Epithelial cell of prostate (primary cell): ENCODE results near the gene SYT1.
"Not testable (repeated sequence)": the region's sequence is repeated elsewhere in the genome, so short reads cannot be mapped to it uniquely, and the experiment has no call there.

Experiments used
- DNase-seq: peaks from one replicate; pipeline ENCODE4 v3.0.0-alpha.2; 2011; ENCODE audit warnings: low read depth, low spot score
- H3K27ac ChIP-seq: fragments of 450-650 bp; 2 replicates; pipeline ENCODE4 v1.5.1; 2017; ENCODE audit warnings: mild to moderate bottlenecking

The SYT1 gene

DNA sequence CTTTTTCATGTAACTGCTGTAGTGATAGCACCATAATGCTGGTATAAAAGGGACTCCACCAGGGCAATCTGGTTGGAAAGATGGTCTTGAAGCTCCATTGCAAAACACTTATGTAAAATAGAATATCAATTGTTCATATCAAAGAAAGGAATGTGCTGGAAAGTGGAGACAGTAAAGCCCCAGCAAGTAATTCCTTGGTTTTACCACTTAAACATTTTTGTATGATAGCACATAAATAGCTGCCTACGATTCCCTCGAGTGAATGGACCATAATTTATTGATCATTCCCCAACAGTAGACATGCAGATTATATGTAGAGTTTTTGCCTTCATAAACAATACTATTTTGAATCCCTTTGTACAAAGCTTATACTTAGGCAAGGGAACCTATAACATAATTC lies 550.7 kb downstream of the SYT1 start:
- peak overlapping the region; percentile 56 for H3K27ac ChIP-seq
- no peak for DNase-seq

DNA sequence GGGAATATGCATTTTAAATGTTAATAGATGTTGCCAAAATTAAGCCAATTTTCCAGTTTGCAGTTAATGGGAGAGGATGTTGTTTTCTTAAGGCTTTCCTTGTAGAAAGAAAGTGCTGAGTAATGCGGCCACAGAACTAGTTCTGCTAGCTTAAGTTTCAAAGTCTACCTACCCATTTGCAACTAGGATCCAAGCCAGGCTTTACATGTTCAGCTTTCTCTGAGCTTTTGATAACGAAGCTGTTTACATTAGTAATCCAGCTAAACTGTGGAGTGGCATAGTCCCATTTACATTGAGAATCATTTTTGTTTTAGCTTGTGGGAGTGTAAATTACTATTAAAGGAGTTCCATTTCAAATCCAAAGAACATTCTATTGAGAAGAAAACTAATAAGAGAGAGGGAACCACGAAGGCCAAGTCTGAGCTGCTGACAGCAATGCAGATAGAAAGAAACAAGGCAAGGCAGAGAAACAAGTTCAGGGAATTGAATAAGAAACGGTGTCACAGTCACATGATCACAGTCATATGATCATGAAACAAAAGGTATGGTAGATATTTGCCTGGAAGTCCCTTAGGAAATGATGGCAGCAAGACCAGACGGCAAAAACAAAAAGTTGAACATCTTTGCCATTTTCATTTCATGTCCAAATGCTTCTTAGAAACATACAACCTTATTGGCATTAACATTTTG lies 551.3 kb downstream of the SYT1 start:
- peak overlapping the region; percentile 56 for H3K27ac ChIP-seq
- peak; percentile 55 for DNase-seq

DNA sequence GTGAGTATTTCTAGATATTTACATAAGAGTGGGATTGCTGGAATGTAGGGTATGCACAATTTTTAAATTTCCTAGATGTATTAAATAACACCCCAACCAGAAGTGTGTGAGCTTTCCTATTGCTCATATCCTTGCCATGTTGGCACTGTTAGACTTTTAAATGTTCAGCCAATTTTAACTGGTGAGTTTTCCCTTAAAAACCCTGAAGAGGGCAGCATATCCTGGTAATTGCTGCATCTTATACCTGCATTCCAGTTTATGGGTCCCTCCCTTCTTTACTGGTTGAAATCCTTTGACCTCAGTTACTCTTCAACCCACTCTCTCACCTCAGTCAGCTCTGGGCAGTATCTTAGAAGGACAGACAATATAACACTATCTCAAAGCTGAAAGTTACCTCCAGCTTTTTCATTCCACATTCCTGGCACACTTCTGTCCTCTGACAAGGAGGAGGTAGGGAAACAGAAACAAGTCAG lies 555.6 kb downstream of the SYT1 start:
- no peak for DNase-seq
- H3K27ac ChIP-seq: peak overlapping the region; percentile 38

DNA sequence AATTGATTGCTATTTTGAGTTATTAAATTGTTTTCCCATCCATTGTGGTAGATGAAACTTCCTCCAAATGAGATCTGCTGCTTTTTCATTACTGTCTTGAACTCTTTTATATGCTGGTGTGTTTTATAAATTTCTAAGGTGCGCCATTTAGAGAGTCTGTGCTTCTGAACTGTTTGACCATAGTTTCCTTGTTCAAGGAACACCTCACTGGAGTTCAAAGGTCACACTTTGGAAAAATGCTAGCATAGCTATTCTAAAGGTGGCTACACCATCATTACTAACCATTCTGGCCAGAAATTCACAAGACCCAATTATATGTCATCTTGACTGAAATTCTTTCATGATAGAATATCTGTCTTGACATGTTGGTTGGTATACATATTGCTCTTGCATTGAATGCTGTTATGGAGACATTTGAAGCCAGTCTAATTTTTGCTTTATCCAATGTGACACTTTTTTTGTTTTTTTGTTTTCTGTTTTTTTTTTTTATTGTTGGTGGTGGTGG lies 556.7 kb downstream of the SYT1 start:
- H3K27ac ChIP-seq: peak overlapping the region; percentile 38
- DNase-seq: no peak

DNA sequence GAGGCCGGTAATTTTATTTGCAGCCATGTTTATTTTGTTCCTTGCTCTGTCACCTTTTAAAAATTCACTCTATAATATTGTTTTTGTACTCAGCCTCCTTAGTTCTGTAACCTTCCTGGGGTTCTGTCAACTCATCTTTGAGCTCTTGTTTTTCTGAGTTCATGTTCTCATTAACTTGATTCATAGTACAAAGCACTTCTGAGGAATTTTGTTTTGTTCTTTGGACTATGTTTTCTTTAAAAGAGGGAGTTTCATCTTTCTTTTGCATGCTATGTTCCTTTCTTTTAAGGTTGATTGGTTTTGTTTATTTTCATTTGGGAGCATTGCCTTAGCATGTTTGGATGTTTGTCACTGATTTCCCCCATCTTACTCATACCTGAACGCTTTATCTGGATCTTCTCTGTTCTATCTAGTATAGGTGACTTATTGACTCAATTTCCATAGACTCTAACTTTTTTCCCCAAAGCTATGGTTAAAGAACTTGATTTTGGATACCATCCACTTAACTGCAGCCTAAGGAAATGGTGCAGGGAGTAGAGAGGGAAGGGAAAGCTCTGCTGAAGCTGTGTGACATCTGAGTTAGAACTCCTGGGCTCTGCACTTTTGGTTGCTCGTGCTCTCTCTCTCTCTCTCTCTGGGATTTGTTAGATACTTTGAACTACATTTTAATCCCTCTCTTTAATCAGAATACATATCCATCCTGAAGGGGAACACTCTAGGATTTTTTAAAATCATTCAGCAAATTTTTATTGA lies 557.7 kb downstream of the SYT1 start:
- H3K27ac ChIP-seq: peak overlapping the region; percentile 38
- no peak for DNase-seq

DNA sequence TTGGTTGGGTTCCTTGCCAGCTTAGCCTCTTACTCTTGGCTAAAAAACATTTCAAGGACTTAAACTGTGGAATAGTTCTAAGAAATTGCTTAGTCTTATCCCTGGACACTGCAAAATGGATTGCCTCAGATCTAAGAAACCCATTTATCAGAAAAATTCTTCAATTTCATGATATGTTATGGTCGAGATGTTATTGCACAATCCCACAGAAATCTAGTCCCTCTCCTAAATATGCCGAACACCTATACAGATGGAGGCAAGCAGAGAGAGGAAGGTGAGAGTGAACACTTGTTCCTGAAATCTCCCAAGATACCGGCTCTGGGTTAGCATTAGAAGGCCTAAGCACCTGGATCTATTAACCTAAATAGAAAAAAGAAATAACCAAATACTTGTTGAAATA lies 559.0 kb downstream of the SYT1 start:
- no peak for DNase-seq
- H3K27ac ChIP-seq: no peak overlapping the region

DNA sequence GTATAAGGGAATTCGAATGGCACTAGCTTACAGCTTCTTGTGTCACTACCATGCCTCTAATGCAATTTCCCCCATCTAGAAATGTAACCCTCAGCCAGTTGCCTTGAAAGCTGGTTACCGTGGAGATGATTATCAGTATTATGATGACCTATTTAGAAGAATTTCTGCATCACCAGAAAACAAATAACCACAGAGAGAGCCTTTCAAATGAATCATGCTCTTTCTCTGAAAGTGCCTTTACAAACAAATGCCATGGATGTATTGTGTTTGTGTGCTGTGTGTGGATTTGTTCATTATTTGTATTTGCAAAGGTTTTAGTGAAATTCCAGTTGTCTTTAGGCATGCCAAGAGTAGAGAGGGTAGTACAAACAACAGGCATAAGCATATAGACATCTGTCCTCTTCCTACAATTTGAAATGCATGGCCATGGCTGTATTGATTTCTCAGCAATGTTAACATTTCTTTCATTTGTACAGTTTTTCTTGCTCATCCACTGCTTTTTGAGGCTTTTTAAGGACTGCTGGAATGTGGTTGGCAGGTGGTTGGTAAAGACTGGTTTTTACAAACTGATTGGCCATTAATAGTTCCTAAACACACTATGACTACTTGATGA lies 559.6 kb downstream of the SYT1 start:
- peak; percentile 76 for DNase-seq
- peak overlapping the region; percentile 60 for H3K27ac ChIP-seq

DNA sequence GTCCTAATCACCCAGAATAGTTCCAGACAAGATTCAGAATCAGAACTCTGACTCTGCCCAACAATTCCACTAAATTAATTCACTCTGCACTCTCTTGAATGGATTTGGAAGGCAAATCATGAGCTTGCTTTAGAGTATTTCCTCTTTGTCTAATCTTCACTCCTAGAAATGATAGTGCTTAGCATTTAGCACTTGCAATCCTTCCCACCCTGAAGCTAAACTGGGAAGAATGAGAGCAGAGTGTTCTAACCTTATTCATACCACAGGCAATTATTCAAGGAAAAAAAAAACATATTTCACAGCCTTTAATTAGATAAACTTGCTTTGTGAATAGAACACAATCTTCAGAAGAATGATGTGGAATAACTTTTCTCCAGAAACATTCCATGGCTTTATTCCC lies 561.5 kb downstream of the SYT1 start:
- no peak overlapping the region for H3K27ac ChIP-seq
- no peak for DNase-seq

DNA sequence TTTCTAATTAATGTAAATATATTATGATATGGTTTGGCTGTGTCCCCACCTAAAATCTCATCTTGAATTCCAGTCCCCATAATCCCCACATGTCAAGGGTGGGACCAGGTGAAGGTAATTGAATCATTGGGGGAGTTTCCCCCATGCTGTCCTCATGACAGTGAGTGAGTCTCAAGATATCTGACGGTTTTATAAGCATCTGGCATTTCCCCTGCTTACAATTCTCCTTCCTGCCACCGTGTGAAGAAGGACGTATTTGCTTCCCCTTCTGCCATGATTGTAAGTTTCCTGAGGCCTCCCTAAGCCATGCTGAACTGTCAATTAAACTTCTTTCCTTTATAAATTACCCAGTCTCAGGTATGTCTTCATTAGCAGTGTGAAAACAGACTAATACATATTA lies 562.2 kb downstream of the SYT1 start:
- not testable (repeated sequence) for DNase-seq, H3K27ac ChIP-seq

DNA sequence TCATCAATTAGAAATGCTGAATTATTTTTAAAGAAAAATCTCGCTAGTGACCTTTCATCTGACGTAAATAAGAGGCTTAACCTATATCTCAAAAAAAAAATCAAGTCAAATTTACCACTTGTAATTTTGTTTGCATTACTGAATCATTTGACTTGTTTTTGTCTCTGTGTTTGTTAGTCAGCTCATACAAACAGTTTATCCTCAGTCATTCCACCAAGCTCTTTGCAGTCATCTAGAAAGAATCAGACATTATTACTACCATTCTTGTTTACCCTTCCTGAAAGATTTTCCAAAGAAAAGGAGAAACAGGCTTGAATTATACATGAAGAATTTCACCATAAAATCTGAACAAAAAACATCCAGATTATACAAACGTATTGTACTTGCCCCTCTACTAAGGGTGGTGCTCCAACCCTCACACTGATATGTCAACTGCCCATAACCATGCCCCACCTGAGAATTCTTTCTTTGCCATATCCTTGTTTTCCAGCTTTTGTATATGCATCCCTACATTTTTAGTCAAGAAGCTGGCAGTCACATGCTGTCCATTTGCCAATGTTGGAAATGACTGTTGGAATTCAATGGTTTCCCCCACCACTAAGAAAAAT lies 569.0 kb downstream of the SYT1 start:
- no peak for DNase-seq
- no peak overlapping the region for H3K27ac ChIP-seq

DNA sequence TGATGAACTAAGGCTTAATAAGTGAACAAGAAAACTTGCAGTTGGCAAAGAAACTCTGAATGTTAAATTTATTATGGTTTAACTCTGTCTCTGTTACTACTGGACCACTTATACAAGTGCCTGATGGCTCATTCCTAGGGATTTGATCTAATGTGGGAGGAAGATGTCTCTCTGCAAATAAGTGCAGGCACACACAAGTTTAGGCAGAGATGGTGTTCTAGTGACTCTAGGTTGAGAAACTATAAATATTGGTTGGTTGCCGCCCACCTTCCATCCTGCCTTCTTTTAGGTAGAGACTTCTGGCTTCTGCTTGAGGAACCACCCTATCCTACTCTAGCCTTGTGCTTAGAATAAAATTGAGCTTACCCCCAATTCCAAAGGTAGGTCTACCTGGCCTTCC lies 570.0 kb downstream of the SYT1 start:
- no peak for DNase-seq
- H3K27ac ChIP-seq: no peak overlapping the region

DNA sequence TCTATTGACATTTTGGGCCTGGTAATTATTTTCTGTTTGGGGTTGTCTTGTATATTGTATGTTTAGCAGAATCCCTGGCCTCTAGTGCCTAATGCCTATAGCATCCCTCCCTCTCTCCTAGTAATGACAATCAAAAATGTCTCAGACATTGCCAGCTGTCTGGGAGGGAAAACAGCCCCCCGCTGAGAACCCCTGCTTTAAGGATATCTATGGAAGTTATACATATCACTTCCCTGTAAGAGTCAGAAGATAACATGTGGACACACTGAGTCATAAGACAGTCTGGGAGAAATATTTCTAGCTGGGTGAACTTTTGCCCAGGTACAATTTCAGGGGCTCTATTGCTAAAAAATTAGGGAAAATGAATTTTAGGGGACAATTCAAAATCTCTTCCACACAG lies 571.2 kb downstream of the SYT1 start:
- no peak overlapping the region for H3K27ac ChIP-seq

DNA sequence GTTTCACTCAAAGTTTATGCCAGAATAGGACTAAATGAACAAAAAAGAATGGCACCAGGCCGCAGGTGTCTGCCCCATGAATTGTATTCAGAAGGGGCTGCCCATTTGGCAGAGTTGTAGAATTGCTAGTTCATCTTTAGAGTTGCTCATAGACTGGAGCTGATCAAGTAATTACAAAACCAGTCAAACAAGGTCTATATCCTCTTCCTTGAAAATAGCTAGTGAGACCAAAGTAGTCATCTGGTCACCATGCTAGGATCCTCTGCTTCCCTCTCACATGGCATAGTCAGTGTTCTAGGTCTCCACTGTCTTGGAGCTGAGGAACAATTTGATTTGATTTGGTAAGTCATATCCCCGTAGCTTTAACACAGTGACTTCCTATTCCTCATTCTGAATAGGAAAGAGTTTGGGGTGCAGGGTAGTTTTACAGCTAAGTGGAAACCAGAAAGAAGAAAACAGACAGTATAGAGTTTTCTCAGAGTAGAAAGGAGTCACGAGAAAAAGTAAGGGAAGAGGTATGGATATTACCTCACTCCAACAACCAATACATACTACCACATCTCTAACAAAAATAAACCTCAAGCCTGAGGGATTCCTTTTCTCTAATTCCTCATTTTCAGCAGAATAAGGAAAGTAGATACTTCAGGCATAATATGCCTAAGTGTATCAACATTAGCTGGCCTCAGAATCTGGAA lies 574.1 kb downstream of the SYT1 start:
- DNase-seq: no peak
- H3K27ac ChIP-seq: no peak overlapping the region

More for the DNA sequence above, 571.2 kb downstream of the SYT1 start:
- no peak for DNase-seq

DNA sequence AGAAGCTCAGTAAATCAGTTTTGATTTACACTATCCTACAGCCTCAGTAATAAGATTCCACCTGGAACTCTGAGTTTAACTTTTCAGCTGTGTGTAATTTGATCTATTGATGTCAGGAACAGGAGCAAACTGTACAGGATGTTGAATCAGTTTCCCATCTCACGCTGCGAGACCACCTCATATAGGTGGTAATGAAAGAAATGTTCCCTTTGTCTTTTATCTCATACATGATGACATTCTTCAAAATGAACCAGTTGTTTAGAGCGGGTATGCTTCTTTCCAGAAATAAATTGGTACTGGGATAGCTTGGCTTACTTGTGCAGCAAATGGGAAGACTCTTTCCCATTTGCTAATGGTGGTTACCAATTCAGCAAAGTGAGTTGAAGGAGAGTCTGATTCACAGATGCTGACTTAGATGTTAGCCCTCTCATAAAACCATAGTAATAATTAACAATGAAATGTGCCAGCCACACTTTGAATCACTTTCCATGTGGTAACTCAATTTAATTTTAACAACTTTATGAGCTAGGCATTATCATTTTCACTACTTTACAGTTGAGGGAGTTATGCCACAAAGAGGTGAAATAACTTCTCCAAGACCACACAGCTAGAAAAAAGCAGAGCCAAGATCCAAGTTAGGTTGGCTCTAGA lies 574.7 kb downstream of the SYT1 start:
- H3K27ac ChIP-seq: no peak overlapping the region
- DNase-seq: no peak

DNA sequence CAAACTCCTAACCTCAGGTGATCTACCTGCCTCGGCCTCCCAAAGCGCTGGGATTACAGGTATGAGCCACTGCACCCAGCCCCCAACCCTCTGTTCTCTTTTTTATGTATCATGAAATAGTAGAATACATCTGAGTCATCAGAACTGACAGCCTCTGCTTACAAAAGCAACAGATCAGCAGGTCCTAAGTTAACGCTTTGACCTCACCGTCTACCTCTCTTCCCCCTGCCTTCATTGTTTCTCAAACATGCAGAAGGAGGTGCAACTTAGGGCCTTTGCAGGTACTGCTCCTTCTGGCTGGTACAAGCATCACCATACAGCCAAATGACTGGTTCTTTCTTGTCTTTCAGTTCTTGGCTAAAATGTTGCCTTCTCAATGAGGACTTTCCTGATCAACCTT lies 577.0 kb downstream of the SYT1 start:
- H3K27ac ChIP-seq: no peak overlapping the region
- DNase-seq: no peak

DNA sequence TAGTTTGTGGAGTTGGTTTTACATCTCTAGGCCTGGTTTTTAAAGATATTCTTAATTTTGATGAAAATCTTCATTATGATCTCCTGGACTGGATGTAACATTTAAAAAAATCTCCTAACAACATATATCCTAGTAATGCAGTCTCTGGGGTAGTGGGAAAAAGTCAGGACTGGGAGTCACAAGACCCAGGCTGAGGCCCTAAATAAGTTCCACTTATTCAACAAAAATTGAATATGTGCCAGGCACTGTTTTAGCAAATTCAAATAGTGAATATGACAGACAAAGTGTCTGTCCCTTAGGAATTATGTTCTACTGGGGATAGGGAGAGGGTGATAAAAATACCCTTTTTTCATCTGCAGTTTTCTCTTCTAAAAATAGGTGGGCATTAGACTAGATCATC lies 577.8 kb downstream of the SYT1 start:
- H3K27ac ChIP-seq: no peak overlapping the region
- no peak for DNase-seq

DNA sequence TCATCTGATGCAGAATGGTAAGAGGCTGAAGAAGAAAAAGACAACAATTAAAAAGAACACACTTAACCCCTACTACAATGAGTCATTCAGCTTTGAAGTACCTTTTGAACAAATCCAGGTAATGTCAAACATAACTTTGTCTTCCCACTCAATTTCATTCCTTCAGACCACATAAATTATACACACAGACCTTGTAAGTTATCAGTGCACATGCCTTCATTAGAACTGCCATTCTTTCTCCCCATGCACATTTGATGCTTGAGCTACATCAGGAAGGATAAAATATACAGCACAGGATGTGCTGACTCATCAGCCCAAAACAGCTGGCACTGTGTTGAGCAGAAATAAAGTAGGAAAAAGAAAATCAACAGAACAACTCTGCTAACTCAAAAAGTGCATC lies 579.5 kb downstream of the SYT1 start:
- no peak overlapping the region for H3K27ac ChIP-seq
- DNase-seq: no peak

DNA sequence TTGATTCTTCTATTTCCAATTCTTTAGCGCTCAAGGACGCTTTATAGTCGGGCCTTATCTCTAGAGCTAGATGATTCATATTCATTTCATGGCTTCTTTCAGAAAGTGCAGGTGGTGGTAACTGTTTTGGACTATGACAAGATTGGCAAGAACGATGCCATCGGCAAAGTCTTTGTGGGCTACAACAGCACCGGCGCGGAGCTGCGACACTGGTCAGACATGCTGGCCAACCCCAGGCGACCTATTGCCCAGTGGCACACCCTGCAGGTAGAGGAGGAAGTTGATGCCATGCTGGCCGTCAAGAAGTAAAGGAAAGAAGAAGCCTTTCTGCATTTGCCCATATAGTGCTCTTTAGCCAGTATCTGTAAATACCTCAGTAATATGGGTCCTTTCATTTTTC lies 584.2 kb downstream of the SYT1 start:
- DNase-seq: no peak
- no peak overlapping the region for H3K27ac ChIP-seq

DNA sequence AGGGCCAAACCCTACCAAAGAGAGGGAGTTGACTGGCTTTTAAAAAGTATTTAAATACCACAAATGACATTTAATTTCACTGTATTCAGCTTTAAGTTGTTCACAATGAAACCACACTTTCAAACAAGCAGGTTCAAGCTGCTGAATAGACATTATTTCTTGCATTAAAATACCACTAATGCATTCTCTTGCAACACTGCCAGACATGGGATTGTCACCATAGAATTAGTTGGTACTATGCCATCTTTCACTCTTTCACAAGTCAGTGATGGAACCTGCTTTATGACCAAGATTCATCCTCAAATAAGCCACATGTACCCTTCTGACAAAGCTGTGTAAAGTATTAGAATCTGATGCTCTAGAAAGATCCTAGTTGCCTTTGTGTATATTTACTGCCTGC lies 586.8 kb downstream of the SYT1 start:
- no peak overlapping the region for H3K27ac ChIP-seq

DNA sequence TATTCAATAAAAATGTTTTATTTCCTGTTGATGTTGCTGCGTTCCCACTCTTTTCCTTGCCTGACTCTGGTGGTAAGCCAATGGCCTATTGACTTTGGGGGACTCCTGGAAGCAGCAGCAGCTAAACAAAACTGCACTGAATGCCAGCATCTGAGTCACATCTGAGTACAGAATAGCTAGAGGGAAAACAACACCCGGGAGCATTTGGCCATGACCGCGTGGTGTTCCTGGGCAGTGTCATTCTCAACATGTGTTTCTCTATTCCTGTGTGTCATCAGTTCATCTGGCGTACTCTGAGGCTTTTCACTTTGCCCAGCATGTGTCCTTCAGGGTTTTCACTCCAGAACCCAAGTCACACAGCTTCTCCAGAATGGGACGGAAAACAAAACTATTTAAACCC lies 587.4 kb downstream of the SYT1 start:
- peak; percentile 74 for DNase-seq
- no peak overlapping the region for H3K27ac ChIP-seq

More for the DNA sequence above, 586.8 kb downstream of the SYT1 start:
- DNase-seq: no peak
